HPDE6-E6E7 (cell line): ENCODE data around the gene RDX.
"Not testable (repeated sequence)": the region's sequence is repeated elsewhere in the genome, so short reads cannot be mapped to it uniquely, and the experiment has no call there.

Source experiments
- DNase-seq: peaks from one replicate; pipeline ENCODE4 v3.0.0; 2011; ENCODE audit warnings: missing footprints; ENCODE audit errors: extremely low spot score

RDX gene

DNA sequence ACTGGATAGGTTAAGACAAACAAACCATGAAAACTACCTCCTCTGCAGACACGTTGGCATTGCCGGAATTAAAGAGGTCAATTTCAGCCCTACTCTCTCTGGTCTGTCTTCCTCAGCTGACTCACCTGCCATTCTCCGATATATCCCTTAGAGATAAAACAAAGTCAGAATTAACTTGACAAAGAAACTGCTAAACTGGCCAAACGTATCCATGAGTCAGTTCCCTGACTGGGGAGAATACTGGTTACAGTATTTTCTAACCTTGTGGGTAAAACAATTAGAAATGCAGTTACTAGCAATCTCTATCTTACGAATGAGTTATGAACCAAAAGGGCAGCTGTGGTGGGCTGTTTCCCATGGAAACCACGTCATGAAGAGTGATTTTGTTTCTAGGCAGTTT, 96.2 kb downstream of the RDX start:
- peak; percentile 55 for DNase-seq

DNA sequence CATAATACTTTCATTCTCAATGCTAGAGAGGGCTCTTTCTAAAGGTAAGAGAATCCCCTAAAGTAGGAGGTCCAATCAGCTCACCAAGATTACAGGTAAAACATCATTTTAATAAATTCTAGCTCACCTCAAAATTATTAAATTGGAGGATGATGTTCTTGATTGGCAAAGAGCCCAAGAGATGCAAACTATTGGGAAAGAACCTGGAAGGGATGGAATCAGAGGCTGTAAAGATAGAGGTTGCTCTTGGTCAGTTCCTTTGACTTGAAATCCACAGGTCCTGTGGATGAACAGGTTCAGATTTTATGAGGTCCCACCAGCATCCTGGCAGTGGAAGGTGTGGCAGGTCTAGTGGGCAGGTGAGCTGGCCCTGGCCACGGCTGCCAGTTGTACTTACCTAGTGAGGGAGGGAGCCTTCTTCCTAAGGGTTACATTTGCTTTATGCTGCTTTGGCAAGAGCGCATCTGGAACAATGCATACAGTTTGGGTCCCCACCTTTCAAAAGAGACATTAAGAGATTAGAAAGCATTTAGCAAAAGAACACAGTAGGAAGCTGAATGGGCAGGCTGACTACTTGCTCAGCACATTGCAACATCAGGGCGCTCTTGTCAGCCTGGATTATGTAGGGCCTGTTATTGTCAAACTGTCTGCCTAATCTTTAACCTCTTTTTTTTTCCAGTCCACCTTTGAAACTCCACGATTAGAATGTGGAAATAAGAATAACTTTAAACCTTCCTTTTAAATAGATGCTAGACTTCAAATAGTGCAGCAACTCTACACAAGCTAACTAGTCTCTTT, 97.0 kb downstream of the RDX start:
- DNase-seq: no peak

DNA sequence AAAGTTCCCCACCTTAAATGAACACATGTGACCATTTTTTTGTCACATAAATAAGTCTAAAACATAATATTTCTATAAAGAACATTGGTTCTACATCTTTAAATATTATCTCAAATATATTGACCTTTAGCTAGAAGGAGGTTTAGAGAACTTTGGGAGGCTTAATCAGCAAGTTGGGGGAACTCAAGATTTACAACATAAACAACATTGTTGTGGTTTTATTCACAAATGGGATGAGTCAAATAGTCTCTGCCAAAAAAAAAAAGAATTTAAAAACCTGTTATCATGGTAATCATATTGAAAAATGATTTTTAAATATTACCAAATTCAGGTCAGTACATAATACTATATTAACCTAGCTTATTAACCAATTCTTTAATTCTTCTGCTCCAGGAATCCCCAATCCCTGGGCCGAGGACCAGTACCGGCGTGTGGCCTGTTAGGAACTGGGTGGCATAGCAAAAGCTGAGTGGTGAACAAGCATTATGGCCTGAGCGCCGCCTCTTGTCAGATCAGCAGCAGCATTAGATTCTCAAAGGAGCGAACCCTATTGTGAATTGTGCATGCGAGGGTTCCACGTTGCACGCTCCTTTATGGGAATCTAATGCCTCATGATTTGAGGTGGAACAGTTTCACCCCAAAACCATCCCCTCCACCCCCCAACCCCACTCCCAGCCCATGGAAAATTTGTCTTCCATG, 98.2 kb downstream of the RDX start:
- DNase-seq: no peak

DNA sequence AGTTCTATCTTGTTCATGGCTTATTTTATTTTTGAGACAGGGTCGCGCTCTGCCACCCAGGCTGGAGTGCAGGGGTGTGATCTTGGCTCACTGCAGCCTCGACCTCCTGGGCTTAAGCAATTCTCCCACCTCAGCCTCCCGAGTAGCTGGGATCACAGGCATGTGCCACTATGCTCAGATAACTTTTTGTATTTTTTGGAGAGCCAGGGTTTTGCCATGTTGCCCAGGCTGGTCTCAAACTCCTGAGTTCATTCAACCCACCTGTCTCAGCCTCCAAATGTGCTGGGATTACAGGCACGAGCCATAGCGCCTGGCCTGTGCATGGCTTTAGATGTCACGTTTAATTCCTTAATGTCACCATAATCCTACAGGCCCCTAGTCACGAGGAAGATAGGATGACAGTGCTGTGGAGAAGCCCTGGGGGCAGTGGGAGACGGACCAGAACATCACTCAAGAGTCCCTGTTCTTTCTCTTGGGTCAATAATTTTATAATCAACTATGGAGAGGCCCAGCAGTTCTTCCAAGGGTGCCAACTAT, 99.5 kb downstream of the RDX start:
- no peak for DNase-seq

DNA sequence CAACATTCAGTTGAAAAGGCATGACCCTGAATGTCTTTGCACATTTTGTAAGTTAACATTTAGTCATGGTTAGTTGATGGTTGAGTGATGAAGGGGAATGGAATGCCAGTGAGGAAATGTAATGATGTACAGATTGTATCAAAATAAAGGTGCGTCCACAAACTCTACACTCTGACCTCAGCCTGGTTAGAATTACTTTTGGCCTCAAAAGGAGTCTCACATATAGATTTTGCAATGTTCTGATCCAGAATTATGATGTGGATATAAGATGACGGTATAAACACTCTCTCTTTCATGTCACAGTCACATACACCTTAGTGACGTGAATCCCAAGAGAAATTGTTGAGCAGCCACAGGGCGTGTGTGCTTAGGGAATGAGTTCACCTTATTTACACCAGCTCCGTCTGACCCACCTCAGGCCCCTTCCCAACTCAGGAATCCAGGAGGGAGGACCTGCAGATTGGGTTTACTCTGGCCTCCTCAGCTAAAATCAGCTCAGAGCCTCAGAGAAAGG, 100.1 kb downstream of the RDX start:
- DNase-seq: peak; percentile 52

DNA sequence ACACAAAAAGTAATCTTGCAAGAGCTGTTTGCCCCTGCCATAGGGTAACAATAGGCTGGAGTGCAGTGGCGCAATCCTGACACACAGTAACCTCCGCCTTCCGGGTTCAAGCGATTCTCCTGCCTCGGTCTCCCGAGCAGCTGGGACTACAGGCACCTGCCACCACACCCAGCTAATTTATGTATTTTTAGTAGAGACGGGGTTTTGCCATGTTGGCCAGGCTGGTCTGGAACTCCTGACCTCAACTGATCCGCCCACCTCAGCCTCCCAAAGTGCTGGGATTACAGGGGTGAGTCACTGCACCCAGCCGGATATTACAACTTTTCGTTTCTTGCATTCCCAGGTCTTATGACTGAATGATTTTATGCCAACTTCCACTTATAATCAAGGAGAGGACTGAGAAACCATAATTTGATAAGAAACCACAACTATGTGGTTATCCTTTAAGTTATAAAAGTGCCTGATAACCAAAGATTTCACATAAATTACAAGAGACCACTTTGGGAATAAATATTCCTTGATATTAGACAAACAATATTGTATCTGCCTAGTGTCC, 102.1 kb downstream of the RDX start:
- DNase-seq: not testable (repeated sequence)

DNA sequence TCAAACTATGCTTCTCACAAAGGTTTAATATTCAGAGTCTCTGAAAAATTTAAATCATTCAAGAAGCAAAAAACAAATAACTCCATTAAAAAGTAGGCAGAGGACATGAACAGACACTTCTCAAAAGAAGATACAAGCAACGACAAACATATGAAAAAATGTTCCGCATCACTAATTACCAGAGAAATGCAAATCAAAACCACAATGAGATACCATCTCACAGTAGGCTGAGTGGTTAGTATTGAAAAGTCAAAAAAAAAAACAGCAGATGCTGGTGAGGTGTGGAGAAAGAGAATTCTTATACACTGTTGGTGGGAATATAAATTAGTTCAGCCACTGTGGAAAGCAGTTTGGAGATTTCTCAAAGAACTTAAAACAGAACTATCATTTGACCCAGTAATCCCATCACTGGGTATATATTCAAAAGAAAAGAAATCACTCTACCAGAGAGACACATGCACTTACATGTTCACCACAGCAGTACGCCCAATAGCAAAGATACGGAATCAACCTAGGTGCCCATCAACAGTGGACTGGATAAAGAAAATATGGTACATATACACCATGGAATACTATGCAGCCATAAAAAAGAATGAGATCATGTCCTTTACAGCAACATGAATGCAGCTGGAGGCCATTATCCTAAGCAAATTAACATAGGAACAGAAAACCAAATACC, 103.7 kb downstream of the RDX start:
- not testable (repeated sequence) for DNase-seq

DNA sequence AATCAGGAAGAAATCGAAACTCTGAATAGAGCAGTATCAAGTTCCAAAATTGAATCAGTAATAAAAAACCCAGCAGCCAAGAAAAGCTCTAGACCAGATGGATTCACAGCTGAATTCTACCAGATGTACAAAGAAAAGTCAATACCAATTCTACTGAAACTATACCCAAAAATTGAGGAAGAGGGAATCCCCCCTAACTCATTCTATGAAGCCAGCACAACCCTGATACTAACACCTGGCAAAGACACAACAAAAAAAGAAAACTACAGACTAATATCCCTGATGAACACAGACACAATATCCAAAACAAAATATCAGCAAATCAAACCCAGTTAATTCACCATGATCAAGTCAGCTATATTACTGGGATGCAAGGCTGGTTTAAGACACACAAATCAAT, 105.5 kb downstream of the RDX start:
- DNase-seq: no peak

DNA sequence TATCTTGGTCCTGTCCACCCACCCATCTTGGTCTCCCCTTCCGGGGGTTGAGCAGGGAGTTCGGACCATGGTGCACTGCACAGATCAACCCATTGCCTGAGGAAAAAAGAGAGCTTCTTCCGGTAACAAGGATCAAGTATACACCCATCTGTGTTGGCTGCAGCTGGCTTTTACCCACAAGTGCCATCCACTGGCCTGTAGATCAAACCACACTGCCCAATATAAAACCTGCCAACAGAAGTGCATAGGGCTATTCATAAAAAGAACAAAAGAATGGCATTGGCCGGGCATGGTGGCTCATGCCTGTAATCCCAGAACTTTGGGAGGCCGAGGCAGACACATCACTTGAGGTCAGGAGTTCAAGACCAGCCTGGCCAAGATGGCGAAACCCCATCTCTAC, 108.7 kb downstream of the RDX start:
- no peak for DNase-seq

DNA sequence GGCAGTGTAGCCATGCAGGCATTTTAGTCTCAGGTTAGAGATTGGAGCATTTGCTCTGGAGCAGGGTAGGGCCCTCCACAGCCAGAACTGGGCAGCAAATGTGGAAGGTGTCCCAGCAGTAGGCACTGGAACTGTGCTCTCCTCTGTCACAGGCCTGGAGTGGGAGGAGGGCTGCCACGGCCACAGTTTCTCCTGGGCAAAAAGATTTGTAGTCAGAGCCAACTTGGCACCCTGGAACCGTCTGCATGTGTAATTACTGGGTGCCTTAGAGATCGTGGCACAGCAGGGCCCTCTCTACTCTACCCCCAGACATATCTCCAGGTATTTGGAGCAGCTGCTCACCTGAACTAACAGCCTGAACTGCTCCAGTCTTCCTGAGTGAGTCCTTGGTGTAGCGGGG, 109.5 kb downstream of the RDX start:
- no peak for DNase-seq

DNA sequence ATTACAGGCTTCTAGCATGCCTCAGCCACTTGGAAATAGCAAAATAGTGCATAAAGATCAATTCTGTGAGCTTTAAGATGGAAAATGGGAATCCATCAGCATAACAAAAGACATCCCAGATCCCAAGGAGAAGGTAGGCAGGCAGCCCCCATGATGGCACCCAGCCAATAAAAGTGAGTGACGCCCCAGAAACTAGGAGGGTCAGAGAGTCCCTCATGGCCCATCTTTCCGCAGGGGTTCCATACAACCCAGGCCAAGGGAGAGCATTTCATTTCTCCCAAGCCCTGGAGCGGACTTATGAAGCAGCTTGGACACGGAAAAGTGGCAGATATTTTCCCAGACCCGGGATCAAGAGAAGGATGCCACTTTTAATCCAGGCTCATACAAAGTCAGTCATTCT, 110.0 kb downstream of the RDX start:
- DNase-seq: no peak

DNA sequence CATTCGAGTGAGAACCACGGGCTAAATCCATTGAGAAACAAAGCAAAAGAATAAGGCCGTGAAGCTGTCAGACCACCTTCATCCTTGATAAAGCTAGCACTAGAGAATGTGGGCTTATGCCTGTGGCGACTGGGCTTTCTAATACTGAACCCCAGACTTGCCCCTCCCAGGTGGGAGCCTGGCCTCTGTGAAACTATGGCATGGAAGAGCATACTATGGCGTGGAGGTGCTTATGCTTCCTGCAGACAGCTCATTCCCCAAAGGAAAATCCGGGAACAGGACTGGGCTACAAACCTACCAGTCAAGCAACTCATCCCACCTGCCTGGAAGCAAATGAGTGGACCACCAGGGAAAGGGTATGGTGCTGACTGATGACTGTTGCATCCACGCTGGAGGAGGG, 110.8 kb downstream of the RDX start:
- no peak for DNase-seq

DNA sequence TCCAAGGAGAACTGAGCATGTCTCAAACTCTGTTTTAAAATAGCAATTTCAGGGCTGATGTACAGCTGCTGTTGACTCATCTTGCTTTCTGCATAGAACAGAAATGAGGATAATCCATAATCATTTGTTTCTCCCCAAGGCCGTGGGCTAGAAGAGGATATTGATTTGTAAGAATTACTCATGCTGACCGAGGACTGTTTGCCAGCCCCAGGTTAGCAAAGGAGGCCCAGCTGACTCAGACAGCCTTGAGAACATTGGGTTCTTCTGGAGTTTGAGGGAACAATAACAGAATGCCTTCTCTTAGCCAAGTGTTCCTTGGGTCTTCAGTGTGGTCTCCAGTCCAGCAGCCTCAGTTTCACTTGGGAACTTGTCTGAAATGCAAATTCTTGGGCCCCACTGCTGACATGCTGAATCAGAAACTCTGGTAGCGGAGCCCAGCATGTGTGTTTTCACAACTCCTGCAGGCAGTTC, 111.3 kb downstream of the RDX start:
- peak; percentile 36 for DNase-seq

DNA sequence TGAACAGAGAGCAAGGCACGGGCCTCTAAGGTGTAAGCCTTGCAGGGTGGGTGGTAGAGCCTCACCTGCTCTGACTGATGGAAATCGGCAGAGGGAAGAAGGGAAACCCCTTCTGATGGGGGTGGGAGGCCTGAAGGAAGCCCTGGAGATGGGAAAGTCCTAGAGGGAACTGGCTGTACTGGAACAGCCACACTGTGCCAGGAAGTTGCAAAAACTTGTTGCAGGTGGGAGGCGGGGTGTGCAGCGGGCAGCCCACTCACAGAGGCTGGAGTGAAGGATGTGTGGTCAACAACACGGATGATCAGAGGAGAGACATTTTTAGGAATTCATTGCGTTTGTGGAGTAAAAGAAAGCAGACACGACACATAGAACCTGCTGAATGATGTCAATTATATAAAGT, 112.0 kb downstream of the RDX start:
- DNase-seq: no peak

DNA sequence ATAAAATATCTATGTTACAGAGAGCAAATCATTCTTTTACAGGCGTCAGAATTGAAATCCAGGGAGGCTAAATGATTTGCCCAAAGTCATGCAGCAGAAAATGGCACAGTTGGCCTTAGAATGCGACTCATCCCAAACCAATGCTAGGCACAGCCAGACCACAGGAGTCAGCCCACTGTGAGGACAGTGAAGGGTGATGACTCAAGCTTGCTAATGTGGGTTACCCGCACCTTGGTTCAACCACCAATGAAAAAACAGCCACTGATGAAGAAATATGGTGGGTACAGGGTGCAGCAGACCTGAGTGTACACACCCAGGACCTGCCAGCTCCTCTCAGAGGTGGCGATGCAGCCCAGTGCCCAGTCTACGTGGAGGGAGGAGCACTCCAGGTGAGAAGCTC, 113.5 kb downstream of the RDX start:
- DNase-seq: no peak

DNA sequence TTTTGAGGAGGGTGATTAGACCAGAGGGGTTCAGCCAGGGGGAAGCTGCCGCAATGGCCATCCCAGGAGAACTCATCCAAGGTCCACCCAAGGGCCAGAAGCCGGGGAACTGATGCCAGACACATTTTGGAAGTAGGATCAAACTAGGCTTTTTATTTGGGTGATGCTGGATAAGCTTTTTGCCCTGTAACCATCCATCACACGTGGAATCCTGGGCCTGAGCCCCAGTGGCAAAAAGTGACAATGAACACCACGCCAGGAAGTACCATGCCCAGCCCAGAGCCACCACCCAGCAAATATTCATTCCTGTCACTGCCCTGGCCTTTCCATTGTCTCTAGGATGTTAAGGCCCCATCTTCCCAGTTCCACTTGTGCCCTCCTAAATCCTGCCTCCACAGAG, 117.3 kb downstream of the RDX start:
- DNase-seq: no peak

DNA sequence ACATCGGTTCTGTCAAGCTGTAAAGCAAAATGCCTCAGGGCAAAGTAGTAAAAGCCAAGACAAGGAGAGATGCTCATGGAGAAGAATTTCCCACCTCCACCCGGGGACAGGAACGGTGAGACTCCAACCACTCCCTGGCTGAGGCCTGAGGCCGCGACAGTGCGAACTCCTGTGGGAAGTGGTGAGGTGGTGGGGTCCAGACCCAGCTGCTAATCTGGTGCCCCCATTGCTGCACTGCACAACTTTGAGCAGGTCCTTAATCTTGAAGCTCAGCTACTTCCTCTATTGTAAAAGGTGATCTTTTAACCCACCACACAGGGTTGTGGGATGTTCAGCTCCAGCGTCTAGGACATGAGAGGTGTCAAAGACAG, 119.3 kb downstream of the RDX start:
- DNase-seq: no peak

DNA sequence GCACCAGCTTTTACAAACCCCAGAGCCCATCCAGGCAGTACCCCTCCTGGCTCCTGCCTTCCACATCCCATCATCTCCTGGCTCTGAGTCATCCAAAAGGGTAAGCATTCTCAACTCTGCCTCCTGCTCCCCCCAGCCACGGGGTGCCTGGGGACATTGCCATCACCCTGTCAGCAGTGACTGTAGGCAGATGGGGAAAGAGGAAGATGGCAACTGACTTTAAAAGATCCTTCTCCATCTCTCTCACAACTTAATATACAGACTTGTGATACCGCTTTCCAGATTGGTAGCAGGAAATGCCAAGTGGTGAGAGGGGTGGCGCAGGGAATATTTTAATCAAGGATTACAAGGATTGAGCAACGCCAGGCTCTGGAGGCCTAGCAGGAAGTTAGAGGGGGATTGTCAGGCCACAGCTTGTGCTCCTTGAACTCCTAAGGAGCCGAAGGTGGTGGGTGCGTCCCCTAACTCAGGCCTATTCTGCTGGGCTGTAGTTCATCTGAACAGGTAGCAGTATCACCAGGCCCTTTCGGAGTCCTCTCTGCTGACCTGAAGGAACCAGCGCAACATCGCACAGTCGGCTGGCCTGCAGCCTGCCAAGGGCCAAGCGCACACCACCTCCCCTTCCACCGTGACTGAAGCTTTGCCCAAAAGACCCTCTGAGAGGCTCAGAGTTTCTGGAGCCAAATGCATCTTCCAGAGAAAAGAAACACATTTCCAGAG, 119.9 kb downstream of the RDX start:
- DNase-seq: no peak

DNA sequence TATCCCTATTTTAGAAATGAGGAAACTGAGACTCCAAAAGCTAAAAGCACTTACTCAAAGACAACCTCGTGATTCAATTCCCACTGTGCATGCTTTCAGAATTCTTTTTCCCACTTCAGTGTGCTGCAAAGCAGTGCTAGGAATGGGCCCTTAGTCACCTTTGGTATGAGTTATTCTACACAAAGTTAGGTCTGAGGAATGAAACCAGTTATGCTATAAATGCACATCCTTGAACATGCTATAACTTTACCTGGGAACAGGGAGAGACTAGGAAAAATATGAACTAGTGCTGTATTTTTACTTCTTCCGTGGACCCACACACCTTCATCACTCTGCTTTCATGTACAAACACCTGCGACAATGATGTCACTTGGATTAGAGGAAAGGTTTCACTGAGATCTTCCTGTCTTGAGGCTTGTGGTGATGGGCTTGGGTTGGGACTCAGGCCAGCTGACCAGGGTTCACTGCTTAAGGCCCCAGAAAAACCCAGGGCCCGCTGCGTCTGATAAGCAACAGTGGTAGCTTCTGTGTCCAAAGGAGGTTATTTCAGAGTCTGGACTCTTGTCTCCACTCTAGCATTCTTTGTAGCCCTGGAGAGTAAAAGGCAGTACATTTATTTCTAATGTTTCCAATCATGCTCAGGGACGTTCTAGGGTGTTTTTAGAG, 121.6 kb downstream of the RDX start:
- DNase-seq: no peak

DNA sequence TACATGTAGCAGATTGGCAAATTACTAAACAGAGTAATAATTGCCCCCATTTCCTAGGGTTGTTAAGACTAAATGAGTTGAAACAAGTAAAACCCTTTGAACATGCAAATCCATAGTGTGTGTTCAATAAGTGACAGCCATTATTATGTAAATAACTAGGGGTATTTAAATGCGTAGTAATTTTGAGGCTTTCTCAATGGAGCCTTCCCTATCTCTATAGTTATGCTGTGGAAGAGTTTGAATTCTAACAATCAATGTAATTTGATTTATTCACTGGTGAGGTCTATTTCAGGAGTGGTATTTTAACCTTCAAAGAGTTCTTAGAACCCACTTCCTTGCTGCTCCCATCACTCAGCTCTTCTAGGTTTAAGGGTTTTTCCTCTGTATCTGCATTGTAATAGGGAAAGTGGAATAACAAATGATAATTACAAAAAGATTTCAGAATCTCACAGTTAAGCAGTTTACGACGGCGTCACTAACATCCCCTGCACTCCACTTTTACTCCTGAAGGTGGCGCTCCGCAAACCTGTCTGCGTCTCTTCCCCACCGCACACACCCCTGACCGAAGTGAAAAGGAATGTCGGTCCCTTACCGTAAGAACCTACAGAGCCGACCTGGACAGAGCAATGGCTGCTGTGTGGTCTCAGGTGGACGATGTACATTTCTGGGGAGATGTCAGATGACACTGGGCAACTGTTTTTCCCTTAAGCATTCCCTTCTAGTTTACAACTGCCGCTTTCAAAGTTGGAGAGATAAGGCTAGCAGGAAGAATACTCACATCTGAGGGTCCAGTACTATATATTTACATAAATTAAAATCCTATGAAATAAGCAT, 122.4 kb downstream of the RDX start:
- DNase-seq: peak; percentile 56
